ENCODE results near the gene HIVEP2.

The HIVEP2 gene

GRCh38 chr6:142830116-142830710 is 114.8 kb downstream of the HIVEP2 start:
- no peak for DNase-seq (ENCODE audit: low read depth)
- no peak overlapping the region for H3K4me3 ChIP-seq (ENCODE audit: control insufficient read depth, low read depth, low read length)
- TF ChIP-seq, protein P1, sequence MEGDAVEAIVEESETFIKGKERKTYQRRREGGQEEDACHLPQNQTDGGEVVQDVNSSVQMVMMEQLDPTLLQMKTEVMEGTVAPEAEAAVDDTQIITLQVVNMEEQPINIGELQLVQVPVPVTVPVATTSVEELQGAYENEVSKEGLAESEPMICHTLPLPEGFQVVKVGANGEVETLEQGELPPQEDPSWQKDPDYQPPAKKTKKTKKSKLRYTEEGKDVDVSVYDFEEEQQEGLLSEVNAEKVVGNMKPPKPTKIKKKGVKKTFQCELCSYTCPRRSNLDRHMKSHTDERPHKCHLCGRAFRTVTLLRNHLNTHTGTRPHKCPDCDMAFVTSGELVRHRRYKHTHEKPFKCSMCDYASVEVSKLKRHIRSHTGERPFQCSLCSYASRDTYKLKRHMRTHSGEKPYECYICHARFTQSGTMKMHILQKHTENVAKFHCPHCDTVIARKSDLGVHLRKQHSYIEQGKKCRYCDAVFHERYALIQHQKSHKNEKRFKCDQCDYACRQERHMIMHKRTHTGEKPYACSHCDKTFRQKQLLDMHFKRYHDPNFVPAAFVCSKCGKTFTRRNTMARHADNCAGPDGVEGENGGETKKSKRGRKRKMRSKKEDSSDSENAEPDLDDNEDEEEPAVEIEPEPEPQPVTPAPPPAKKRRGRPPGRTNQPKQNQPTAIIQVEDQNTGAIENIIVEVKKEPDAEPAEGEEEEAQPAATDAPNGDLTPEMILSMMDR (IDR thresholded peaks at IDR 0.05; ENCODE audit: control insufficient read depth, insufficient read depth, low read depth, low read length, missing control alignments) = no peak

GRCh38 chr6:142829556-142829955 is 115.4 kb downstream of the HIVEP2 start:
- DNase-seq (ENCODE audit: low read depth) = no peak
- TF ChIP-seq, protein P1 (IDR thresholded peaks at IDR 0.05; ENCODE audit: control insufficient read depth, insufficient read depth, low read depth, low read length, missing control alignments) = no peak
- H3K4me3 ChIP-seq (ENCODE audit: control insufficient read depth, low read depth, low read length) = no peak overlapping the region

GRCh38 chr6:142827991-142828390 is 117.0 kb downstream of the HIVEP2 start:
- no peak for DNase-seq (ENCODE audit: low read depth)
- H3K4me3 ChIP-seq (ENCODE audit: control insufficient read depth, low read depth, low read length) = no peak overlapping the region
- TF ChIP-seq, protein P1 (IDR thresholded peaks at IDR 0.05; ENCODE audit: control insufficient read depth, insufficient read depth, low read depth, low read length, missing control alignments) = no peak

DNA sequence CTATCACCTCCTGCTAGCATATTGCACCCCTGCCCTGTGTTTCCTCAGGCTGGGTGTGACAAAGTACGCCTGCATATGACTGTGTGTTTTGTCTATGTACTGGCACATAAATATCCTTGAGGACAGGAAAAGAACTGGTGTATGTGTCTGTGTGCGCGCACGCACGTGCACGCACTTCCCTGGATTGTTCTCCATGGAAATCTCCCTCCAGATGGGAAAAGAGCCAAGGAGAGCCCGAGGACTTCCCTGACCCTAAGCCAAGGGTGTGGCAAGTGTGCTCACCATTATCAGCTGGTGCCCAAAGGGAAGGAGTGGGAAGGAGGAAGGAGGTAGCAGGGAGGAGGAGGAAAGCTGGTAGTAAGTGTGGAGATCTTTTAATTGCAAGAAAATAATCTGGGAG is 117.6 kb downstream of the HIVEP2 start:
- DNase-seq (ENCODE audit: low read depth) = no peak
- H3K4me3 ChIP-seq (ENCODE audit: control insufficient read depth, low read depth, low read length) = no peak overlapping the region
- TF ChIP-seq, protein P1 (IDR thresholded peaks at IDR 0.05; ENCODE audit: control insufficient read depth, insufficient read depth, low read depth, low read length, missing control alignments) = no peak

DNA sequence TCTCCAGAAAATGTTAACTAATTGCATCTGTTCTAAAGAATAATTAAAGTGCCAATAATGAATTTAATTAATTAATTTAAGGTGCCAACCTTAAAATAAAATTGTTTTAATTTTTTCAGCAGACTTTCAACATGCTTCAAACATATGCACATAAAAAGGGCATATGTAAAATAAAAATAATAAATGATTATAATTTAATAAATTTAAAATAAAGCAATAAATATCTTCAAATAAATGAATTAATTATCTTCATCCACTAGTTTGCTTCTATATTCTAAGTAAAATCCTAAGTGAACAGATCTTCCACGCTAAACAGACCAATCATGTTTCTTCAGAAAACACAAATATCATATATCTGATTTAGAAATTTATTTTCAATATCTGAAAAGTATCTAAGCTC is 119.2 kb downstream of the HIVEP2 start:
- no peak overlapping the region for H3K4me3 ChIP-seq (ENCODE audit: control insufficient read depth, low read depth, low read length)
- DNase-seq (ENCODE audit: low read depth) = no peak
- TF ChIP-seq, protein P1 (IDR thresholded peaks at IDR 0.05; ENCODE audit: control insufficient read depth, insufficient read depth, low read depth, low read length, missing control alignments) = no peak

GRCh38 chr6:142824426-142824825 is 120.5 kb downstream of the HIVEP2 start:
- TF ChIP-seq, protein P1 (IDR thresholded peaks at IDR 0.05; ENCODE audit: control insufficient read depth, insufficient read depth, low read depth, low read length, missing control alignments) = no peak
- no peak for DNase-seq (ENCODE audit: low read depth)
- H3K4me3 ChIP-seq (ENCODE audit: control insufficient read depth, low read depth, low read length) = no peak overlapping the region

Data from AG09309 (cell line).